ENCODE data around the gene CPSF3.

Gene CPSF3

DNA sequence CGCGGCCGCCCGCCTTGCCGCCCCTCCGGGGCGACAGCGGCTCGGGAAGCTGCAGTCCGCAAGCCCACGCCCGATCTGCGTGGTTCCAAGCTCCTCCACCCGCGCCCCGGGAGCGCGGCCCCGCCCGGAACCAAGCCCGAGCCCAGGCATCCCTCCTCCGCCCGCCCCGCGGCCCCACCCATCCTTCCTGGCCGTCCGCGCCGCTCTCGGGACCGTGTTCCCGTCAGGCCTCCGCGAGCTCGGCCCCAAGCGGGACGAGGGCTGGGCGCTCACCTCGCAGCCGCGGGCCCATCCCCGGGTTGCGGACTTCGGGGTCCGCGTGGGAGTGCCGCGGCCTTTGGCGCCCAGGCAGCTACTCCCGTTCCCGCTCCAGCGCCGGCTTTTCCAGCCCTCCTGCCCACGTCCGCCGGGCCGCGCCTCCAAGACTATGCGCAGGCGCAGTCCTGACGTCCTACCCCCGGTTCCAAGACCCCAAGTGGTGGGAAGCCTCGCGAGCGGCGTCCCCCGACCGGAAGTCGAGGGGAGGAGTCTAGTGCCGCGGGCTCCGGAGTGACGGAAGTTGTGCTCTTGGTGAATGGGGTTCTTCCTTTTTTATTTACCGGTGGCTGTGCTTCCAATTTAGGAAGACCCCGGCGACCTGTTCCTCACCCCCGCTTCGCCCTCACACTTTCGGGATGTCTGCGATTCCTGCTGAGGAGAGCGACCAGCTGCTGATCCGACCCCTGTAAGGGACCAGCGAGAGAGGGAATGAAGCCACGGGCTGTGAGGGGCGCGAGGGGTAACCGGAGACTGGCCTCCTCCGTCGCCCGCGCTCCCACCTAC, at the start of gene CPSF3, which contains the start of gene ITGB1BP1:
Gene CPSF3 (plus strand): TSS at position 555 of the 822 bp plus-strand sequence. CDS start 120 bp downstream, at position 675.
Gene ITGB1BP1 (minus strand): TSS at position 429 of the 822 bp plus-strand sequence. CDS start 4,831 bp downstream, outside the sequence.
- DNase-seq: peak; percentile 97

DNA sequence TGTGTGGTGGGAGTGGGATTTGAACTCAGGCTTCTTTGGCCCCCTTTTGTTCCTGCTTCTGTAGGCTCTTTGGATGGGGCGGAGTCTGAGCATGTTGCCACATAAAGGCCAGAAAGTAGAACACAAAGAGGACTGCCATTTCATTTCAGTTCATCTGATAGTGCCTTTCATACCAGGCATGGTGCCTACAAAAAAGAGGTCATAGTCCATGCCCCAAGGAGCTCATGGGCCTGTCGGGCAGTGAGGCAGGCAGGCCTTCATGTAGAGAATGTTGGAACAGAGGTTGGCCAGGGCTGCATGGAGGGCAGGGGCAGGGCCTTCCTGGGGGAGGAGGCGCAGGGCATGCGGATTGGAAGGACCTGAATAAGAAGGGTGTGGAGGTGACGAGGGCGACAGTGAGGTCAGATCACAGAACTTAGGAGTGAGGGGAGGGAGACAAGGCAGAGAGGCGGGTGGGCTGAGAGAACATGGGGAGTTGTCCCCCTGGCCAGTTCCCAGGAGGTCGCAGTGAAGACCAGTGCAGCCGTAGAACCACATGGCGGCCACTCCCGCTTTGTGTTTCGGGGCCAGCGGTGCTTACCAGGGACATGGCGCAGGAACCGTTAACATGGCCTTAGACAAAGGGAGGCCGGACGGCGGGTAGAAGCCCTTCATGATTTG, 49.3 kb upstream of the CPSF3 start:
- DNase-seq: no peak

- DNase-seq: no peak
These were observed 47.5 kb upstream of the CPSF3 start for GRCh38 chr2:9375857-9376428.

GRCh38 chr2:9377461-9378097, 45.9 kb upstream of the CPSF3 start:
- DNase-seq: no peak

- no peak for DNase-seq
These were observed 44.7 kb upstream of the CPSF3 start for GRCh38 chr2:9378433-9379390.

DNA sequence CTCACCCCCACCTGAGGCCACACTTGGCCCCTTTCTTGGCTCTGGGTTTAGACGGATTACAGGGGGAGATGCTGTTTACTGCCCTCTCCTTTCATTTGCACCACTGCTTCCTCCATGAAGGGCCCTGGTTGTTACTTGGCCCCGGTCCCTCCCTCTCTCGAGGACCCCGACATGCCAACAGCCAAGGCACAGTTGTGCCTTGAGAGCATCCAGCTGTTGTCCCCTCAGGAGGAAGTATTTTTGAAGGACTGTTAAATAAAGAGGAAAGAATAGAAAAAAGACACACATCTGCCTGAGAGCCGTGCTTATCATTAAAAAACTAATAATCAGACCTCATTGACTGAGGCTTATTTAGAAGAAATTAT, 44.1 kb upstream of the CPSF3 start:
- no peak for DNase-seq

DNA sequence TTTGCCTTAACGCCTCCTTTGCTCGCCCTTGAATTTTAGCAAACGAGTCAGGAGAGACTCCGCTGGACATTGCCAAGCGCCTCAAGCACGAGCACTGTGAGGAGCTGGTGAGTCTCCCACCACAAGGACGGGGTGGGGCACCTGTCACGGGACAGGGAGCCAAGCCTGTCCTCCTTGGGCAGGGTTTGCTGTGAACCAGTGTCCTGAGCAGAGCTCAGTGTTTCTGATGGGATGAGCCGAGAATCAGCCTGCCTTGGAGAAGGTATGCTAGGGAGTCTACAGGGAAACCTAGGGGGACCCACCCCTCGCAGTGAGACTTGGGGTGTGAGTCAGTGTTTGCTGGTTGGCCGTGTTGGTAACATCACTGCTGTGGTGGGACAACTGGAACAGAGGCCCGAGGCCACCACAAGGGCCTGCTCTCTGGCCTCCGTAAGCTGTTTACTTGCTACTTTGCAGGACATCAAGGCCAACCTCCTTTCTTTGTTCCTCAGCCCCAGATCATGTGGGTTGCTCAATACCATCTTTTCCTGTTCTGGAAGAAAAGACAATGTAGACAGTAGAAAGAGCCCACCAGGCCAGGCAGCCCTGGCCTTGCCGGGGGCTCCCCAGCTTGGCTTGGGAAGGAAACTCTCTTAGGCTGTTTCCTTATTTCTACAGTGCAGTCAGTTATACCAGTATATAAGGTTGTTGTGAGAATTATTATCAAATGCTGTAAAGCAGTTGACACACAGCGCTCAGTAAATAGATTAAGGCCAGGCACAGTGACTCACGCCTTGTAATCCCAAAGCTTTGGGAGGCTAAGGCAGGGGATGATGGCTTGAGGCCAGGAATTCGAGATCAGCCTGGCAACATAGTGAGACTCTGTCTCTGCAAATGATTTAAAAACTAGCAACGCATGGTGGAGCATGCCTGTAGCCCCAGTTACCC, 42.5 kb upstream of the CPSF3 start:
- DNase-seq: no peak

GRCh38 chr2:9382604-9383235, 40.7 kb upstream of the CPSF3 start:
- DNase-seq: no peak

- DNase-seq: no peak
These were observed 38.9 kb upstream of the CPSF3 start for GRCh38 chr2:9384521-9384920.

- no peak for DNase-seq
These were observed 37.6 kb upstream of the CPSF3 start for GRCh38 chr2:9385841-9386240.

DNA sequence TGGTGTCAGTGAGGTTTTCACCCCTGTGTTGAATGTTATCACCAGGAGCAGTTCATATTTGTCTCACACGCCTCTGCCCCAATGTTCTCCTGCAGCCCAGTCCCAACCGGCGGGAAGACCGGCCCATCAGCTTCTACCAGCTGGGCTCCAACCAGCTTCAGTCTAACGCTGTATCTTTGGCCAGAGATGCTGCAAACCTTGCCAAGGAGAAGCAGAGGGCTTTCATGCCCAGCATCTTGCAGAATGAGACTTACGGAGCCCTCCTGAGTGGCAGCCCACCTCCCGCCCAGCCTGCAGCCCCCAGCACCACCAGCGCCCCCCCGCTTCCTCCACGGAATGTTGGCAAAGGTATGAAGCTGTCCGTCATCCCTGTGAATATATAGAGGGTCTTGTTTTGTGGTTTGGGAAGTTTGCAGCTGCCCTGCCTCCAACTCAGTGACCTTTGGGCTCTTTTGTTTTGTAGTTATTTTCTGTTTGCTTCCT, 35.2 kb upstream of the CPSF3 start:
- DNase-seq: no peak

DNA sequence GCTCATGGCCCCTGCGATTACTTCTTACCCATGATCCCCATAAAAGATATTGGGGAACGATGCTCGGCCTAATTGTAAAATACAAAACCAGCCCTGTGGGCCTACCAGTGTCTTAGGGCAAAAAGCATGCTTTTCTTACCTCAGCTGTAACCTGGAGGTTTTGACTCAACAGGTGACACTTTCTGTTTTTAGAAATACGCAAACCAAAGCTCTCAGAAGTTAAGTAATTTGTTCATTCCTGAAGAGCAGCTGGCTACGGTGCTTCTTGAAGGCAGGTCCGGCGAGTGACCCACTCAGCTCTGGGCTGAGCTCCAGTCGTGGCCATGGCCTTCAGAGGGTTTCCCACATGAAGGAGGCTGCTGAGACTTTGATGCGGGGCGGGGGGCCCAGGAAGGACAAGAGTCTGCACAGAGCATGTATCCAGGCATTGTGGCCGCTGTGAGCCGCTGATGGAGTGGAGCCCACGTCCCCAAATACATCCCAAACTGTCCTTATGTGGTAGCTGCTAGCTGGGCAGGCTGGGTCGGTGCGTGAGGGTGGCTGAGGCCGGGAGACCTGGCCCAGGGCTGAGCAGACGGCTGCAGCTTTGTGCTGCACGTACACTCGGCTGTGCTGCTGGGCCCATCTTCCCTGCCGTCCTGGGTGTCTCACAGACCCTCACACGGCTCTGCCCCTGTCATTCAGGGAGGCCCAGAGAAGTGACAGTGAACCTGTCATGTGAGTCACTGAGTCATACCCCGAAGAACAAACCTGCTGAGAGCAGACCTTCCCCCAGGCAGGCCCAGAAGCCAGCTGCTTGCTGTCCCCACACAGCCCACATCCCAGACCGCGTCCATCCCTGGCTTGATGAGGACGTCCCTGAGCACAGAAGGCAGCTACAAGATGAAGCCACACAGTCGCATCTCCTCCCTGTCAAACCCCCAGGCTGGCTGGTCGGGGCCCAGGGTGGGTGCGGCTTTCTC, 34.2 kb upstream of the CPSF3 start:
- no peak for DNase-seq

DNA sequence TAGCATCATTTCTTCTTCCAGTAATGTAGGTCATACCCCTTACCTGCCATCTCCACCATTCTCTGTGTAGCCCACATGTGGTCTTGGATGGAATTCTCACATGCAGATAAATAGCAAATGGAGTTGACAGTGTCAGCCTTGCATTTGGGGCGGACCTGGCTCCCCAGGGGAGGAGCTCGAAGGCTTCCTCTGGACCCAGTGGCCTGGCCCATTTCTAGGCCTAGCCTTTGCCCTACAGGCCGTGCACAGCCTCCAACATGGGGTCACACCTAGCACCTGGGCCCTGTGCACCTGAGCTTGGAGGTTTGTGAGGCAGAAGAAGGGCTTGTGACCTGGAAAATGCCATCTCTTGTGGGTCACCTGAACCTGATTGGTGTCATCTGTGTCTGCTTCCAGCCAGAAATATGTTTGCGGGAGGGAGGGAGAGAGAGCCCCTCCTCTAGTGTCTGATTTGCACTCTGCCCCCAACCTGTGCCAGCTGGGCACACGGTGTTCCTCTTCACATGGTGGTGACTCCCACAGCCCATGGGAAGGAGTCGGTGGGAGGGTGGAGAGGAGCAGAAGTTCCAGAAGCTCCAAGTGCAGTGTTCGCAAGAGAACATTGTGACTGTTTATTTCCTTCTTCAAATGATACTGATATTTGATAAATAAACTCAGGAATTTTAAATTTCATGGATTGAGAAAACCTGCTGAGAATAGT, 33.2 kb upstream of the CPSF3 start:
- DNase-seq: no peak

DNA sequence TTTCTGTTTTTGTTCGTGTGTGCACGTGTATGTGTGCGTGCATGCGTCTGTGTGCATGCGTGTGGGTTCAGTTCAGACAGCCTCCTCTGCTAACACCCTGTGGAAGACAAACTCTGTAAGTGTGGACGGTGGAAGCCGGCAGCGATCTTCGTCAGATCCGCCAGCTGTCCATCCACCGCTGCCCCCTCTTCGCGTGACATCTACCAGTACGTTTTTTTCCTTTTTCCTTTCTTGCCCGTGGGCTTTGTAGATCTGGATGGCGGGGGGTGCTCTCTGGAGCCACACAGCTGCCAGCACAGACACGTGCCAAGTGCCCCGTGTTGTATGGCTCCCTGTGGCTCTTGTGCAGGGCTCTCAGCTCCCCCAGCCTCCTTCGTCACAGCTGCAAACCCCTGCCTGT, 32.5 kb upstream of the CPSF3 start:
- DNase-seq: no peak

- DNase-seq: no peak
These were observed 31.3 kb upstream of the CPSF3 start for GRCh38 chr2:9391961-9392720.

- DNase-seq: no peak
These were observed 30.3 kb upstream of the CPSF3 start for GRCh38 chr2:9392898-9393765.

DNA sequence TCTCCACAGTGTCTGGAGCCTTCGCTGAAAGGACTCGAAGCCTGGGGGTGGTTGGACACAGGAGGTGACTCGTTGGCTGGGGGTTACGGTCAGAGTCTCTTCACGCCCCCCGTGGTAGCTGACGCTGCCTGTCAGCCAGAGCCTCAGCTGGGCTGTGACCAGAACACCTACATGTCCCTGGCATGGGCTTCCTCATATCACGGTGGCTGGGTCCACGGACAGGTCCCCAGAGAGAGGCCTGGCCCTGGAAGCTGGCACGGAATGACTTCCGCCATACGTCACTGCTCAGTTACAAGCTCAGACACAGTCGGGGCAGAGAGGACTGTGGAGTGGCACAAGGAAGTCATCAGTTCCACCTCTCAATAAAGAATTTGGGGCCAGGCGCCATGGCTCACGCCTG, 28.6 kb upstream of the CPSF3 start:
- no peak for DNase-seq
